ENCODE data around the gene ERF. TPM values are rescaled to one million over a fixed set of nuclear protein-coding genes. Genes with fewer than 3 reads are reported as not detected.

ERF gene
- total and polyA plus RNA-seq, 2 experiments from 2014 or later: 24.7 to 29.6 TPM

GRCh38 chr19:42245231-42245630 lies 9.7 kb downstream of the ERF start:
- no peaks in the 10 kb centered on the region for H3K36me3 ChIP-seq (ENCODE audit: low read depth)
- H3K4me1 ChIP-seq (ENCODE audit: insufficient read depth): peaks cover 36% of the 10 kb centered on the region
- H3K27ac ChIP-seq: peak overlapping the region; percentile 78
- TF ChIP-seq EZH2 (IDR thresholded peaks at IDR 0.05; ENCODE audit: insufficient read depth, poor library complexity, severe bottlenecking): no peak
- TF ChIP-seq EZH2phosphoT487 (IDR thresholded peaks at IDR 0.05; ENCODE audit: insufficient read depth, low read depth): no peak
- H3K79me2 ChIP-seq (ENCODE audit: insufficient read depth): peaks cover 44% of the 10 kb centered on the region
- H3K4me3 ChIP-seq: 0 out of 2 replicates have a peak overlapping the region, but pooled peaks have one; percentile 86
- peak overlapping the region; percentile 44; the same call in 1 of the 2 replicates for H2AFZ ChIP-seq
- H3K9me3 ChIP-seq (ENCODE audit: low read depth): no peaks in the 10 kb centered on the region
- H3F3A ChIP-seq (ENCODE audit: insufficient read depth): peaks cover 29% of the 10 kb centered on the region
- H3K27me3 ChIP-seq (replicated peaks; ENCODE audit: insufficient read depth): no peaks in the 10 kb centered on the region
- 80 to 86% methylated on average over 10 of the region's 10 CpGs for WGBS, 2 experiments (ENCODE audit: low coverage in 1 of 2, low lambda C conversion rate in 2 of 2, missing lambda C conversion rate in 2 of 2)
- in situ Hi-C loops (cut with MboI): no loop called here
- H3K9me2 ChIP-seq (ENCODE audit: insufficient read depth): no peaks in the 10 kb centered on the region
- no peaks in the 10 kb centered on the region for H4K20me1 ChIP-seq (ENCODE audit: insufficient read depth)
- peak overlapping the region; percentile 97 for H3K4me2 ChIP-seq (ENCODE audit: unreplicated experiment)
- peak overlapping the region; percentile 77; the same call in 1 of the 2 replicates for H3K9ac ChIP-seq
- no peak for DNase-seq

GRCh38 chr19:42244347-42245220 lies 10.3 kb downstream of the ERF start:
- H3F3A ChIP-seq (ENCODE audit: insufficient read depth): peaks cover 29% of the 10 kb centered on the region
- H3K36me3 ChIP-seq (ENCODE audit: low read depth): no peaks in the 10 kb centered on the region
- peak overlapping the region; percentile 77 for H3K9ac ChIP-seq
- H4K20me1 ChIP-seq (ENCODE audit: insufficient read depth): no peaks in the 10 kb centered on the region
- 2% methylated on average over 45 of the region's 45 CpGs for WGBS, 2 experiments (ENCODE audit: low coverage in 1 of 2, low lambda C conversion rate in 2 of 2, missing lambda C conversion rate in 2 of 2)
- no peaks in the 10 kb centered on the region for H3K9me3 ChIP-seq (ENCODE audit: low read depth)
- no peak for TF ChIP-seq EZH2phosphoT487 (IDR thresholded peaks at IDR 0.05; ENCODE audit: insufficient read depth, low read depth)
- TF ChIP-seq EZH2 (IDR thresholded peaks at IDR 0.05; ENCODE audit: insufficient read depth, poor library complexity, severe bottlenecking): no peak
- H3K9me2 ChIP-seq (ENCODE audit: insufficient read depth): no peaks in the 10 kb centered on the region
- H2AFZ ChIP-seq: peak overlapping the region; percentile 85
- peak overlapping the region; percentile 86 for H3K4me3 ChIP-seq
- no peaks in the 10 kb centered on the region for H3K27me3 ChIP-seq (replicated peaks; ENCODE audit: insufficient read depth)
- peak; percentile 96 for DNase-seq
- in situ Hi-C loops (cut with MboI): no loop called here
- H3K4me2 ChIP-seq (ENCODE audit: unreplicated experiment): peak overlapping the region; percentile 97
- peaks cover 44% of the 10 kb centered on the region for H3K79me2 ChIP-seq (ENCODE audit: insufficient read depth)
- peak overlapping the region; percentile 78 for H3K27ac ChIP-seq
- peaks cover 35% of the 10 kb centered on the region for H3K4me1 ChIP-seq (ENCODE audit: insufficient read depth)

- Histone ChIP-seq H3K9ac (peak within 1 kb of the TSS; percentile 89), H3K4me3 (peak within 1 kb of the TSS; percentile 86), H3K27ac (peak within 1 kb of the TSS; percentile 67), H3K36me3 (ENCODE audit: low read depth) (no peaks in the 10 kb centered on the region), H3K4me1 (ENCODE audit: insufficient read depth) (peaks cover 35% of the 10 kb centered on the region), H4K20me1 (ENCODE audit: insufficient read depth) (no peaks in the 10 kb centered on the region), H2AFZ (peak within 1 kb of the TSS; percentile 85), H3K27me3 (replicated peaks; ENCODE audit: insufficient read depth) (no peaks in the 10 kb centered on the region), H3K79me2 (ENCODE audit: insufficient read depth) (peaks cover 43% of the 10 kb centered on the region), H3F3A (ENCODE audit: insufficient read depth) (peaks cover 29% of the 10 kb centered on the region), H3K9me3 (ENCODE audit: low read depth) (no peaks in the 10 kb centered on the region), H3K9me2 (ENCODE audit: insufficient read depth) (no peaks in the 10 kb centered on the region), H3K4me2 (ENCODE audit: unreplicated experiment) (peak within 1 kb of the TSS; percentile 97)
- in situ Hi-C loops (cut with MboI): no loop called here
- TF ChIP-seq EZH2 (IDR thresholded peaks at IDR 0.05; ENCODE audit: insufficient read depth, poor library complexity, severe bottlenecking) (no peak), EZH2phosphoT487 (IDR thresholded peaks at IDR 0.05; ENCODE audit: insufficient read depth, low read depth) (no peak)
- 1% methylated on average over 72 to 75 of the region's 76 CpGs for WGBS, 2 experiments (ENCODE audit: low coverage in 1 of 2, low lambda C conversion rate in 2 of 2, missing lambda C conversion rate in 2 of 2)
- peak; percentile 99 for DNase-seq
Measured at GRCh38 chr19:42242512-42243409, 12.2 kb downstream of the ERF start, which contains the start of gene GSK3A. GSK3A (minus strand) TSS chr19:42242602; CDS start chr19:42242465, 137 bp downstream.

- Histone ChIP-seq H4K20me1 (ENCODE audit: insufficient read depth) (no peaks in the 10 kb centered on the region), H3K9me2 (ENCODE audit: insufficient read depth) (no peaks in the 10 kb centered on the region), H3K4me2 (ENCODE audit: unreplicated experiment) (peak overlapping the region; percentile 85), H3K9ac (peak overlapping the region; percentile 89), H3K9me3 (ENCODE audit: low read depth) (no peaks in the 10 kb centered on the region), H3K36me3 (ENCODE audit: low read depth) (no peaks in the 10 kb centered on the region), H3K79me2 (ENCODE audit: insufficient read depth) (peaks cover 48% of the 10 kb centered on the region), H3K4me1 (ENCODE audit: insufficient read depth) (peaks cover 32% of the 10 kb centered on the region), H2AFZ (peak overlapping the region; percentile 42; the same call in 1 of the 2 replicates), H3K27ac (peak overlapping the region; percentile 58), H3F3A (ENCODE audit: insufficient read depth) (peaks cover 27% of the 10 kb centered on the region), H3K4me3 (peak overlapping the region; percentile 86), H3K27me3 (replicated peaks; ENCODE audit: insufficient read depth) (no peaks in the 10 kb centered on the region)
- in situ Hi-C loops (cut with MboI): no loop called here
- WGBS, 2 experiments (ENCODE audit: low coverage in 1 of 2, low lambda C conversion rate in 2 of 2, missing lambda C conversion rate in 2 of 2): 1 to 3% methylated on average over 27 to 40 of the region's 49 CpGs
- TF ChIP-seq EZH2 (IDR thresholded peaks at IDR 0.05; ENCODE audit: insufficient read depth, poor library complexity, severe bottlenecking) (no peak), EZH2phosphoT487 (IDR thresholded peaks at IDR 0.05; ENCODE audit: insufficient read depth, low read depth) (no peak)
- DNase-seq: peak; percentile 61
Measured at GRCh38 chr19:42242069-42242511, 12.8 kb downstream of the ERF start.

Measured in GM23248 (cell line).